Activated CD8-positive, alpha-beta memory T cell treated with anti-CD3 and anti-CD28 coated beads for 24 hours (primary cell): ENCODE results near the gene IL15RA.
"Not testable (repeated sequence)": the region's sequence is repeated elsewhere in the genome, so short reads cannot be mapped to it uniquely, and the experiment has no call there.

Source experiments
- DNase-seq: peaks from one replicate; pipeline ENCODE4 v3.0.0-alpha.2; 2020

The IL15RA gene

DNA sequence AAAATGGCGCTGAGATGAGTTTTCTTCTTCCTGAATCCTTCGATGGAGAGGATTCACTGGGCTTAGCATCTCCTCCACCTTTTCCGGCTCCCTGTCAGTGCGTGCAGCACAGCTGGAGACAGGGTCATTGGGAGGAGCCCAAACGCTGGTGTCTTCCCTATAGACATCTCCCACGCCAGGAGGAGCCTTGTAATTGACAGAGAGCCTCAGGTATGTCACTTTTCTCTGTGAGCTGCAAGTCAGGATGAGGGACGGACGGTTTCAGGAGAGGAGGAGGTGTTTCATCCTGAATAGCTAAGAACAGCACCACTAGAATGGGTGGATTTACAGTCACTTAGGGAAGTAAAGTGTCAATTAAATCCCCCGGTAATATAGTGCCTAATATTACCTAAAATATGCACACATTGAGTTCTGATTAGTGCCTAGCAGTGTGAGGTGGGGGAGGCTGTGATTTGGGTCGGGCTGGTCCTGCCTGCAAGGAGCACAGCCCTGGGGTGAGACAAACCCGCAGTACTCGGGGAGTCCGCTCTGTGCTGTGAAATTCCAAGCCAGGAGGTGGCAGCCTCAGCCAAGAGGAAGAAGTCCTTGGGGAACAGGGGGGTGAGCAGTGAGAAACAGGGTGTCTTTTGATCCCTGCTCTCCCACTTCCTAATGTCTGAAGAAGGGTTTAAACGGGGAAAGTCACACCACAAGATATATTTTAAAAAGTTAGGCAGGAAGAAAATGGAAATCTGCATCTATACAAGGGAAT, 28.2 kb downstream of the IL15RA start:
- no peak for DNase-seq

GRCh38 chr10:5948208-5948585, 29.1 kb downstream of the IL15RA start:
- no peak for DNase-seq

DNA sequence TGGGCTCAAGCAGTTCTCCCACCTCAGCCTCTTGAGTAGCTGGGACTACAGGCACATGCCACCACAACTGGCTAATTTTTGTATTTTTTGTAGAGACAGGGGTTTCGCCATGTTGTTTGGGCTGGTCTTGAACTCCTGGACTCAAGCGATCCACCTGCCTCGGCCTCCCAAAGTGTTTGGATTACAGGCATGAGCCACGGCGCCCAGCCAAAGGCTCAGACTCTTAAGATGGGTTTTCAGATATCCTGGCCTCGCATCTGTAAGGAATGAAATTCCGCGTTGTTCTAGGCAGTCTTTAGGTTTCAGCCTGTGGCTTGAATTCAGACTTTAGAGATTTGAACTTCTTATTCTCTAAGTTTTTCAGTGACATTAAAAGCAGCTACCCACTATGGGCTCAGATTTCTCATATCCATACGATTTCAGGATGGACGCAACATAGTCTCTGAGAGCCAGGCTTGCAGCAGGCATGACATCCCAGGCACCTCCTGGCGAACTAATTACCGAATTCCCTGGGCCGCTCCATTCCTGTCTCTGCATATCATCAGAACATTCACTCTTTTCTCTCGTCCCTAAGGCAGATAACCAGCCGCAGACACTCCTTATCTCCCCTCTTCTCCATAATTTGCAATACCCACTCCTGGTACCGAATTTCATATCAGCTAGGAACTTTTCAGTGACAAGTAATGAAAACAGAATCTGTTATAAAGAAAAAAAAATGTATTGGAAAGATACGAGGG, 29.7 kb downstream of the IL15RA start:
- no peak for DNase-seq

DNA sequence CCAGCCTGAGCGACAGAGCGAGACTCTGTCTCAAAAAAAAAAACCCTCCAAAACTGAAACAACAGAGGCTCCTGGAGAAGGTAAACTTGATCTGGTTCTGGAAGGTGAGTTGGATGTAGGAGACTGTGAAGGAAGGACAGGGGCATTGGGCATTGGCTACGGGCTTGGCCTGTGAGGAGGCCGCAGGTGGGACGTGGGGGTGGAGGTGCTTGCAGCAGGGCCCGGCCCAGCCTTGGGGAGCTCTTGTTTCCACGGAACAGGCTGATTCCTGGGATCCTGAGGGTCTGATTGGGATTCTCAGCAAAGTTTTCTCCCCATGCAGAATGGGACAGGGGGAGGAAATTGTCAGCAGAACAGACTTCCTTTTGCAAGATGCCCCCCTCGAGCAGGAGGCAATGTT, 30.6 kb downstream of the IL15RA start:
- DNase-seq: no peak

DNA sequence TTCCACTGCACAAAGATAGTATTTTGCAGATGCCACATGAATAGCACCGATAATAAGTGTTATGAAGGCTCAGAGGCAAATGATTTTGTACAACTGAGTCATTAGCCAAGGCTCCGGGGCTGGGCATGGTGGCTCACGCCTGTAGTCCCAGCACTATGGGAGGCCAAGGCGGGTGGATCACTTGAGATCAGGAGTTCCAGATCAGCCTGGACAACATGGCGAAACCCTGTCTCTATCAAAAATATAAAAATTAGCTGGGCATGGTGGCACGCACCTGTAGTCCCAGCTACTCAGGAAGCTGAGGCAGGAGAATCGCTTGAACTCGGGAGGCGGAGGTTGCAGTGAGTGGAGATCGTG, 30.9 kb downstream of the IL15RA start:
- DNase-seq: not testable (repeated sequence)

- no peak for DNase-seq
Observed at GRCh38 chr10:5945561-5946418, 31.6 kb downstream of the IL15RA start.

DNA sequence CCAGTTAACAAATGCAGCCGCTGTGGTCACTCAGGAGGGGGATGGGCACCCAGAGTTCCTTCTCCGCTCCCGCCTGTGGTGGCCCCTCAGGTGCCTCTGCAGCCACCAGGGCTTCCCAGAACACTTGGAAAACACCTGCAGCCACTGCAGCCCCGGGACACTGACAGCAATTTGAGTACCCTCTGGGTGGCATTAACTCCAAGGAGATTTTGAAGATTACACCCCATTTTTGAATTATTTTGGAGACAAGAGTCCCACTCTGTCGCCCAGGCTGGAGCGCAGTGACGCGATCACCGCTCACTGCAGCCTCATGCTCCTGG, 32.2 kb downstream of the IL15RA start:
- DNase-seq: no peak

DNA sequence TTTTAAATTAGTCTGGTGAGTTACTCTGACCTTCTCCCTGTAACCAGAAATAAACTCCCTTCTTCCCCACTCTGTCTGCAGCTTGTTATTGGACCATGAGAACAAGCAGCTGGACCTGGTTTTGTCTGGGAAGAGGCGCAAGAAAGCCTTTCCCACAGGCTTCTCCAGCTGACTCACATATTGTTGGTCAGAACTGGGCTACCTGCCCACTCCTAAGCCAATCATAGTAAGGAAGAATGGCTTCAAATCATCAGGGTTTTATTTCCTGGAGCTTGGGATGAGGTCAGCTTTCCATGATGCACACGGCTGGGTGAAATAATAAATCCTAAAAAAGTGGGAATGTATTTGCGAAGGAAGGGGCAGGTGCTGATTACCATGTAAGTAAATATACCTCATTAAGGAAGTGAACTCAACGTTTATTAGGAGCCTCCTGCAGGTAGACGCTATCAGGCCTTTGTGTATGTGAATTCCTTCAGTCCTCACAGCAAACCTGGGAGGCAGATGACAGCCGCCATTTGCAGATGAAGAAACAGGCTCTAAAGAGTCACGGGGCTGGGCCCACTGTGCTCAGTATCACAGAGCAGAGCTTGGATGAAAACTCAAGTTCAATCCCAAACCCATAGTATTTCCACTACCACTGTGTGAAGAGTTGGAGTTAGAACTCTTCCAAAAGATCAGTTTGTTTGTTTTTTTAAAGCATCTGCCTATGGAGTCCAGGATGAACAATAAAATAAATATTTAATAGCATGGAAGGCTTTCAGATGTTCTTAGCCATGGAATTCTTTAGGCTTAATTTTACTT, 32.8 kb downstream of the IL15RA start:
- no peak for DNase-seq

- DNase-seq: no peak
Observed at GRCh38 chr10:5943536-5943935, 33.8 kb downstream of the IL15RA start.

- DNase-seq: no peak
Observed at GRCh38 chr10:5942474-5942873, 34.9 kb downstream of the IL15RA start.

GRCh38 chr10:5942001-5942400, 35.3 kb downstream of the IL15RA start:
- DNase-seq: no peak

DNA sequence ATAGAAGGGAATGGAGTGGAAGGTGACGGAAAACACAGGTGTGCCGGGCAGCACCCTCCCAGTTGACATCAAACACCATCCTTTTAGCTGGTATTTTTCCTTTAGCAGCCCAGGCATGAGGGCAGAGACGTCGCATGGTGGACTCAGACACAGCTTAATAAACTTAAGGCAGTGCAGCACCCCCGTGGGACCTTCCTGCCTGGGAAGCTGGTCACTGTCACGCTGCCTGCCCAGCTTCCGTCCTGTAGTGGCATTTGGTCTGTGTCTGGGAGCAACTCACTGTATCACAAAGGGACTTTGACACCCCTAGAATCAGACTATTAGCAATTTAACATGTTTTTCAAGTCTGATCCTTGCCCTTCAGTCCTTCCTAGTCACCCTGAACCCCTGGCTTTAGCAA, 35.8 kb downstream of the IL15RA start:
- no peak for DNase-seq

DNA sequence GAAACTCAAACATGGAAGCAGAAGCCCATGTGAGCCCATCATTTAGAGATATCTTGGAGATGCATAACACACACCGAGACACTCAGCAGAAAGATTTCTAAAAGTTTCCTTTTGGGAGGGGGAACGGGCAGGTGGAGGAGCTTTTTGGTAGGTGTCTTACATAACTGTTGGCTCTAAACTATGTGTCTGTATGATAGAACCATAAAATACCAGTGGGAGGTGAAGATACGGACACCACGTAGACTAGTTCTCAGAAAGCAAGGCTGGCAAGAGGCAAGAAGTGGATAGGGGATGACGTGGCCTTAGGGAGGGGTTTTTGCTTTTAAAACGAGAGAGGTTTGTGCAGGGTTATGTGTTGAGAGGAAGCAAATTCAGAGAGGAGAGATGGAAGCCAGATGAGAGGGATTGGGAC, 36.5 kb downstream of the IL15RA start:
- no peak for DNase-seq

DNA sequence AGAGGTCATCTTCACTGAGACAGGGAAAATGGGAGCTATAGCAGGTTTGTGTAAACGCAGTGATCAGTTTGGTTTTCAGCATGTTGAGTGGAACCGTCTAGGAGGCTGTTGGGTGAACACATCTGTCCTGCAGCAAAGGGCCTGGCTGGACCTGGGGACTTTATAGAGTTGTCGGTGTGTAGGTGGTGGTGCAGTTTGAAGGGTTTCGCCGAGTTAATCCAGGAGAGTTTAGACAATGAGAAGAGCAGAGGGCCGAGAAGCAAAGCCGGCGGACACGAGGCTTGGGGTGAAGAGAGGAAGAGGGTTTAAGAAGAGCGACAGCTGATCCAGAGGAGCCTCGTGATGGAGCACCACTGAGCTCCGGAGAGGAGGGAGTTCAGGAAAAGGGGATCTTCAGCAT, 39.1 kb downstream of the IL15RA start:
- no peak for DNase-seq

DNA sequence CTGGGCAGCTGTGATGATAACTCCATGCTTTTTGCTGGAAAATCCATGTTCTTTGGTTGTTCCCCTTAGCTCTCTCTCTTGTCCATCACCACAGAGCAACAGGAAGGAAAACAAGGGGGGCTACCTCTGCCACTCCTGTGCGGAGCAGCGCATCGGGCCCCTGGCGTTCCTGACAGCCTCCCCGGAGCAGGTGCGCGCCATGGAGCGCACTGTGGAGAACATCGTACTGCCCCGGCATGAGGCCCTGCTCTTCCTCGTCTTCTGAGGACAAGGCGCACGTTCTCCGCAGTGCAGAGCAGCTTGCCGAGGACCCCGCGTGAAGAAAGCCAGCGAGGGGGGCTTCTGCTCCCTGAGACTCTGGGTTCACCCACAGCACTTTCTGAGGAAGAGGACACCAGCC, 40.3 kb downstream of the IL15RA start:
- no peak for DNase-seq

GRCh38 chr10:5935628-5936027, 41.7 kb downstream of the IL15RA start:
- DNase-seq: no peak

- DNase-seq: no peak
Observed at GRCh38 chr10:5933909-5934546, 43.3 kb downstream of the IL15RA start.

DNA sequence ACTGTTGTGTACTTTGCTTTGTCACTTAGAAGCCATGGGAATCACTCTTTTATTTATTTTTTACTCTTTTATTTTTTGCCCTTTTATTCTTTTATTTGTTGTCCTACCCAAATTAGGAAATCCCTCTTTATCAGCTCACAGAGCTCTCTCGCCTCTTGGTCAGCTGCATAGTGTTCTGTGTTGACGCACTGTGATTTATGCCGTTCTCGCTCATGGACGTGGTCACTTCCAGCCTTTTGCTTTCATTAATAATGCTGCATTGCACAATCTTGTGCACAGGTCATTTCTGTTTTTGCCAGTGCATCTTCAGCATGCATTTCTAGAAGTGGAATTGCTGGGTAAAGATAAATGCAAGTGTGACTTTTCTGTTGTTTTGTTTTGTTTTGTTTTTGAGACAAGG, 45.0 kb downstream of the IL15RA start:
- no peak for DNase-seq

DNA sequence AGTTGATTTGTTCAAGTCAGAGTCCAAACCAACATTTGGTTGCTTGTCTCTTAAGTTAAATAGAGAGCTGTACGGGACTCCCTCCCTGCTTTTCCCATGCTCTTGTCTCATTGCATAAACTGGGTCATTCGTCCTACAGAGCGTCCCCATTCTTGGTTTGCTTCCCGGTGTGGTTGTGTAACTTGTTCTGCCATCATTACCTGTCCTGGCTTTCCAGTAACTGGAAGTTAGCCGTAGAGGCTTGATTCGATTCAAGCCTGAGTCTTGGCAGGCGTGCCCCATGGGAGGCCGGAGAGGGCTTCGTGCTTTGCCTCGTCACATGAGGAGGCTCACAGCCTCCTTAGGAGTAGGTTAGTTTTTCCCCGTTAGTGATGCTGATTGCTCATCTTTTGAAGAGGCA, 47.1 kb downstream of the IL15RA start:
- no peak for DNase-seq

- DNase-seq: no peak
Observed at GRCh38 chr10:5929442-5929841, 47.9 kb downstream of the IL15RA start.

GRCh38 chr10:5927306-5927705, 50.0 kb downstream of the IL15RA start:
- DNase-seq: no peak

DNA sequence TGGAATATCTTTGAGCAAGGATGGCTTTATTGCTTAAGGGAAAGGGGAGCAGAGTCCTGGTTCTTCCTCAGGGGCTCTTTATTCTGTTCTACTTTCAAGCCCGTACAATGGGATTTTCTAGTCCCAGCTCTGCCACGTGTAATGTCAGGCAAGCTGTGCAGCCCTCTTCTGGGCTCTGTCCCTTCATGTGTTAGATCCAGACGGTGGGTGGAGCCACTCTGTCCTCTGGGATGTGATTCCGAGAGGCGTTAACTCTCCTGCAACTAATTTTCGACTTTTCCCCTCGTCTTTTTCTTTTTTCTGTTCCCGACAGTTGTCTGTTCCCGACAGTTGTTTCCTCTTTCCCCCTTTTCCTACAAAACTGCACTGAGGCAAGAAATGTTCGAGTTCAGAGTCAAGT, 52.5 kb downstream of the IL15RA start:
- no peak for DNase-seq

GRCh38 chr10:5921746-5922145, 55.6 kb downstream of the IL15RA start:
- no peak for DNase-seq
